GM19467 (cell line): ENCODE results near the gene NHLRC3.
"Not testable (repeated sequence)": the region's sequence is repeated elsewhere in the genome, so short reads cannot be mapped to it uniquely, and the experiment has no call there.

Source experiments
- ATAC-seq: cut with Tn5 transposase; IDR thresholded peaks from one replicate; pipeline ENCODE4 v1.9.1; 2021; ENCODE audit warnings: mild to moderate bottlenecking, moderate library complexity; ENCODE audit not compliant: unreplicated experiment

The NHLRC3 gene

GRCh38 chr13:39040206-39040605 lies 1.9 kb downstream of the NHLRC3 start:
- ATAC-seq: no peak

DNA sequence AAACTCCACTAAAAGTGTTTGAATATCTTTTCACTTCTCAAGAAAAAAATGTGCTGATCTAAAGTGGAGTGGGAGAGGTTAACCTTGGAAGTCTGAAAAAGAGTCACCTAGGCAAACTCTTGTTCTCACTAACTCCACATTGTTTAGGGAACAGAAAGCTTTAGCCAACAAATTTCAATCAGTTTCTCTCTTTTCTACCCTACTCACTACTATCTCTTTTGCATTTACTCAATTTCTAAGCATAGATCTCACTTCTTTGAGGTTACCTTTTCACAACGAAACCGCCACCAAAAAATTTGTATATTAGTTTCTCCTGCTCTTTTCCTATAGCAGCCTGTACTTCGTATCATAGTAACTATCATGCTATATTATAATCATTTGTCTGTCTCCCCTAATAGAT lies 6.3 kb downstream of the NHLRC3 start:
- ATAC-seq: peak; percentile 63

- ATAC-seq: no peak
Measured at GRCh38 chr13:39047560-39047959, 9.3 kb downstream of the NHLRC3 start.

- ATAC-seq: no peak
Measured at GRCh38 chr13:39048806-39049205, 10.6 kb downstream of the NHLRC3 start.

GRCh38 chr13:39049274-39049673 lies 11.0 kb downstream of the NHLRC3 start:
- no peak for ATAC-seq

DNA sequence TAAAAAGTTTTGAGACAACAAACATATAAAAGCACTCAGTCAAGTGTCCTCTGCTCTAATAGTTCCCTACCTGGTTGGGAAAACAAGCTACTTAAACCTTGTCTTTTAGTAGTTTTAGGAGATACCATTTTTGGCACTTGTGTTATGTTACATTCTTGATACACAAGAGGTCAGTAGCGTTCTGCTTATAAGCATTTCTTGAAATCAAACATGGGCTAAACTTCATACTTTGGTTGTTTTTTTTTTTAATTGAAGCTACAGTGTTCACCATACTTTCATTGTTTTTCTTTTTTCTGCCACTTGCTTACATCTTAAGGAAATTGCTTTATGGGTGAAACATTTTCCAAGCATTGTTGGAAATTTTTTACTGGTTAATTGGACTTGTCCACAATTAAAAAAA lies 12.9 kb downstream of the NHLRC3 start:
- ATAC-seq: no peak

GRCh38 chr13:39052944-39053343 lies 14.7 kb downstream of the NHLRC3 start:
- ATAC-seq: no peak

DNA sequence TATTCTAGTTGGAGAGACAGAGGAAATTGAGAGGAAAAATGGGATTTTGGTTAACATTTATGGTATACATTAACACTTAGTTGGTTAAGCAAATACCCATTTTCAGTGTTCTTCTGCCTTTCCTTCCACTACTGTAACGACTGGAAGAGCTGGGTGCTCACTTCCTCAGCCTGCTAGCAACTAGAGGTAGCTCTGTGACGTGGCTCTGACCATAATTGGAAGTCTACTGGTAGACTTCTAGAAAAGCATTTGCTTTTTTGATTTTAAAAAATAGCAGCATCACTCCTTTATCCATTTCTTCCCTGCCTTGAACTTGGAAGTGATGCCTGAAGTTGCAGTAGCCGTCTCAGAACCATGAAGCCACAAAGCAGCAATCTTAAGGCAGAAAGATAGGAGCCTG lies 15.9 kb downstream of the NHLRC3 start:
- no peak for ATAC-seq

GRCh38 chr13:39056018-39056417 lies 17.8 kb downstream of the NHLRC3 start:
- no peak for ATAC-seq

- ATAC-seq: no peak
Measured at GRCh38 chr13:39058040-39058439, 19.8 kb downstream of the NHLRC3 start.

- no peak for ATAC-seq
Measured at GRCh38 chr13:39062004-39062403, 23.7 kb downstream of the NHLRC3 start.

DNA sequence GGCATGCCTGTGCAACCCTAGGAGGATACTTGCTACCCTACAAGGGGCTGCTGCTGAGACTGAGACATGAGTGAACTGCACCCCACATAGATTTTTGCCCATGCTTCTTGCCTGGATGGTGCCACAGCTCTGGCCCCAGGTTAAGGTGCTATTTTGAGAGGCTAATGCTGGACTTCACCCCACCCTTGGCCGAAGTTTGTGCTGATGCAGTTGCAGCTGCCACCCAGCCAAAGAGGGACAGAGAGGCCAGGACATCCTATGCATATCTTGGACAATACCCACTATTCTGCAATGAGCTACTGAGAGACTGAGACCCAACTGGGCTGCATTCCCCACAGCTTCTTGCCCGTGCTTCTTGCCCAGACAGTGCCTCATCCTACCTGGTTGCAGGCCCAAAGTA lies 34.6 kb downstream of the NHLRC3 start:
- no peak for ATAC-seq

DNA sequence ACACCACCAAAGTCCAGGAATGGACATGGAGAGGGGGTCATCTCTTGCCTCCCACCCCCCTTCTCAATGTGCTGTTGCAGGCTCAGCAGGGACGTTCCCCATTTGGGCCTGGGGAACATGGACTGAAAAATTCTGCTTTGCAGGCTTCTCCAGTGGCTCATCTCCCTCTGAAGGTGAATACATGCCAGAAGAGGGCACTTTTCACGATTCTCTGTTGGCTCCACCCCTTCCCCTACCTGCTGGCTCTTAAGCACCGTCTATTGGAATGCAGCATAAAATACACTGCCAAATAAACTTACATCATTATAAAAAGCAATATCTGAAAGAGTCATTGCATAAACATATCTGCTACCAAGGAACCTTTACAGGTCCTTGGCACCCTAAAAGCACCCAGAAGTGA lies 35.7 kb downstream of the NHLRC3 start:
- no peak for ATAC-seq

GRCh38 chr13:39086251-39086945 lies 48.1 kb downstream of the NHLRC3 start:
- not testable (repeated sequence) for ATAC-seq

DNA sequence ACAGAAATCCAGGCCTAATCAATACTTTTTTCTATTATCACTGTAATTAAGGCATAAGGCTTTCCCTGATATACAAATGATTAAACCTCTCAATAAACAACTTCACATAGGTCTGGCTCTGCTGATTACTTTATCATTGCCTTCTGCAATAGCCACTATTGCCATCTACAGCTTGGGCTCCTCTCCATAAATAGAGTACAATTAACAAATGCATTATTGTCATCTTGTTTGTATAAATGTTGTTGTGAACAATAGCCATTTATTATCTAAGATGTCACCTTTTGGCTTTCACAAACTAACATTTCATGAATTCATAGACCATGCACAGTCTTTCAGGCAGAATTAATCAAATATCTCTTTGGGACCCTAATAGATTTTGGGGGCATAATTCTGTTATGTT lies 53.3 kb downstream of the NHLRC3 start:
- no peak for ATAC-seq

GRCh38 chr13:39095500-39095899 lies 57.2 kb downstream of the NHLRC3 start:
- ATAC-seq: no peak

DNA sequence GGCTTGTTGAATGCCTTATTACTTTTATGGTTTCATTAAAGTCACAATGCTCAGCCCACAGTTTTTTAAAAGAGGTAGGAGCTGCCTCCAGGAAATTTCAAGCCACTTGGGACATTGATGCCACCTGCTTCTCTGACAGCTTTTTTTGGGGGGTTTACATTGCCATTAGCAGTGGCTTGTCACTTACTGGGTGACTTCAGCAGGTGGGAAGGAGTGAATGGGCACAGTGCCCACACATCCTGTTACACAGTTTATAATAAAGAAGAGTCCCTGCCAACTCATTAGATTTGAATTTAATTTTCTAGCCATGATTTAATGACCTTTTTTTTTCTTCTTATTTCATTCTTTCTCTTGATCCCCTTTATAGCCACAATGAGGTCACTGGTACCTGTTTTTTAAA lies 61.0 kb downstream of the NHLRC3 start:
- no peak for ATAC-seq
